ENCODE measurements around the gene ADM2. TPM values are rescaled to one million over a fixed set of nuclear protein-coding genes. Genes with fewer than 3 reads are reported as not detected.

ADM2 gene
- total and polyA plus RNA-seq, 2 of the 13 experiments (the other 11 are each of a cell fraction or from before 2014, with no cell fraction given) = 1.2 to 3.0 TPM

- TF ChIP-seq ZNF609 (CRISPR knock-in tag; IDR thresholded peaks at IDR 0.05; ENCODE audit: borderline replicate concordance) (no peak), REXO4 (CRISPR knock-in tag; IDR thresholded peaks at IDR 0.05; ENCODE audit: borderline replicate concordance) (0 out of 2 replicates have a peak, but pooled peaks have one; percentile 12), CHCHD3 (CRISPR knock-in tag; IDR thresholded peaks at IDR 0.05) (peak; percentile 31; the same call in 1 of the 2 replicates), PITX1 (CRISPR knock-in tag; IDR thresholded peaks at IDR 0.05) (peak; percentile 53)
These were observed 48.1 kb downstream of the ADM2 start (continued) for GRCh38 chr22:50529416-50529896.

DNA sequence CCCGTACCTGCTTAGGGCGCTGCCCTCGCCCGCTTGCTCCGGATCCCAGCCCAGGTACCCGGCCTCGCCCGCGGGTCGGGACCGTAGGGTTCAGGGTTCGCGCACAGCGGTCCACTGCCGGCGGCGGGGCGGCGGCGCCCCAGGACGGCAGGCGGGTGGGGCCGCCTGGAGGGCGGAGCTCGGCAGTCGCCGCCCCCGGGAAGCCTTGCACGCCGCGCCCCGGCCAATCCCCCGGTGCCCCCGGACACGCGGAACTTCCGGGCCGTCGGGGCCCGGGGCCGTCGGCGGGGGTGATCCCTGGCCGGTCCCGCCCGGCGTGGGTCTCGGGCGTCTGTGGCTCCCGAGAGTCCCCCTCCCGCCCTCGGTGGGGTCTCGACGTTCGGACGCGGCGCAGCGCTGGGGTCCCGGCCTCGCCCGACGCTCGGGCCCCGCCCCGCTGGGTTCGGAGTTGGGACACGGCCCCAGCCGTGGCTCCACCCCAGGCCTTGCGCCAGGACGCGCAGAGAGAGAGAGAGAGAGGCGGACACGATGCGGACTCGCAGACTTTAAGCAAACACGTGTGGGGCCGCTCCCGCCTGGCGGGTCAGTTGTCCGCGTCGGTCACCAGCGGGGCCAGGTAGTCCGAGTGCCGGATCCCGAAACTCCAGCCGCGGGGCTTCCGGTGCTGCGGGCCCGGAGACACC lies 48.7 kb downstream of the ADM2 start, which contains the start of gene TYMP:
TYMP (minus strand) TSS at position 116 of the 683 bp plus-strand sequence. CDS start 303 bp downstream, outside the sequence.
- TSS peak; percentile 21 for BruUV-seq (replicated peaks)
- FAIRE-seq (no peak), DNase-seq (ENCODE audit: low spot score) (peak; percentile 74), ATAC-seq (peak; percentile 39)
- peaks cover 74% of the 10 kb centered on the region for H3K4me1 ChIP-seq (ENCODE audit: insufficient read depth, low read length)
- H3K4me3 ChIP-seq (replicated peaks in 1 of 3; ENCODE audit: insufficient read depth in 1 of 3, low read depth in 2 of 3, low read length in 3 of 3) = peak within 1 kb of the TSS; percentile 58 to 83 (median 74); a peak in 5 of 6 replicates
- 4% methylated on average over 10 of the region's 92 CpGs for WGBS (ENCODE audit: low lambda C conversion rate)
- H3K27me3 ChIP-seq (ENCODE audit: control insufficient read depth in 1 of 2, insufficient read depth in 2 of 2, low read length in 2 of 2) = 0 out of 5 replicates have a peak, but pooled peaks cover 0 to 6% of the 10 kb centered on the region in 2 experiments
- intact Hi-C loops (cut with micrococcal nuclease; ENCODE audit: unreplicated experiment) (loop anchor here (5.0 kb wide), 1 partner anchor 32 kb away; the partner anchor contains the start of gene SYCE3), in situ Hi-C loops (cut with HindIII; ENCODE audit: extremely low pct_ligation_motif_present, low pct_unique_long_range_greater_than_20kb) (loop anchor here (5.0 kb wide), 1 partner anchor 37 kb away; no protein-coding TSS in a partner anchor)
- H4K20me1 ChIP-seq (ENCODE audit: insufficient read depth, low read length) = no peaks in the 10 kb centered on the region
- ChIA-PET CTCF (ENCODE audit: low intra/inter-chr PET ratio, low total read pairs) (no interaction called here), POLR2A (interaction anchor here (1.0 to 1.9 kb wide), 10 partner anchors 8 to 170 kb away, joined by 3 to 10 read pairs (median 4); partner anchors contain the start of genes CHKB, KLHDC7B, LMF2 and NCAPH2)
- no peaks in the 10 kb centered on the region for H3K36me3 ChIP-seq (replicated peaks in 1 of 2; ENCODE audit: control insufficient read depth in 1 of 2, insufficient read depth in 2 of 2, low read length in 2 of 2)
- peak within 1 kb of the TSS; percentile 84 for H3K4me2 ChIP-seq (ENCODE audit: low read depth, low read length)
- H3K9me3 ChIP-seq (ENCODE audit: low read length) = no peaks in the 10 kb centered on the region
- peaks cover 3% of the 10 kb centered on the region for H3K79me2 ChIP-seq (ENCODE audit: insufficient read depth, low read length)
- H3K27ac ChIP-seq (ENCODE audit: extremely low read length, insufficient read depth, low read length) = peak within 1 kb of the TSS; percentile 74
- H3K9ac ChIP-seq (ENCODE audit: insufficient read depth, low read depth, low read length) = peak within 1 kb of the TSS; percentile 73
- no peak within 1 kb of the TSS for H2AFZ ChIP-seq (ENCODE audit: low read length)
- TF ChIP-seq ARNT (IDR thresholded peaks at IDR 0.05) (no peak), ZKSCAN5 (CRISPR knock-in tag; IDR thresholded peaks at IDR 0.05) (no peak), ZBTB8A (CRISPR knock-in tag; IDR thresholded peaks at IDR 0.05; ENCODE audit: borderline replicate concordance, low read depth) (no peak), ZNF644 (CRISPR knock-in tag; IDR thresholded peaks at IDR 0.05; ENCODE audit: low read depth) (no peak), ATF1 (CRISPR knock-in tag; IDR thresholded peaks at IDR 0.05) (no peak), ZNF24 (IDR thresholded peaks at IDR 0.05) (no peak), MEIS1 (CRISPR knock-in tag; IDR thresholded peaks at IDR 0.05; ENCODE audit: borderline replicate concordance) (no peak), ZNF691 (CRISPR knock-in tag; IDR thresholded peaks at IDR 0.05; ENCODE audit: borderline replicate concordance, low read depth) (peak; percentile 69; the same call in 1 of the 2 replicates), SAP130 (CRISPR knock-in tag; IDR thresholded peaks at IDR 0.05; ENCODE audit: low read depth) (peak; percentile 71), NFIC (IDR thresholded peaks at IDR 0.05; ENCODE audit: low read length) (no peak; the same call in 1 of the 2 replicates), POLR2AphosphoS5 (IDR thresholded peaks at IDR 0.05; ENCODE audit: low read depth, low read length) (peak; percentile 40)
- TF ChIP-seq, protein P1, sequence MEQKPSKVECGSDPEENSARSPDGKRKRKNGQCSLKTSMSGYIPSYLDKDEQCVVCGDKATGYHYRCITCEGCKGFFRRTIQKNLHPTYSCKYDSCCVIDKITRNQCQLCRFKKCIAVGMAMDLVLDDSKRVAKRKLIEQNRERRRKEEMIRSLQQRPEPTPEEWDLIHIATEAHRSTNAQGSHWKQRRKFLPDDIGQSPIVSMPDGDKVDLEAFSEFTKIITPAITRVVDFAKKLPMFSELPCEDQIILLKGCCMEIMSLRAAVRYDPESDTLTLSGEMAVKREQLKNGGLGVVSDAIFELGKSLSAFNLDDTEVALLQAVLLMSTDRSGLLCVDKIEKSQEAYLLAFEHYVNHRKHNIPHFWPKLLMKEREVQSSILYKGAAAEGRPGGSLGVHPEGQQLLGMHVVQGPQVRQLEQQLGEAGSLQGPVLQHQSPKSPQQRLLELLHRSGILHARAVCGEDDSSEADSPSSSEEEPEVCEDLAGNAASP (CRISPR knock-in tag; IDR thresholded peaks at IDR 0.05; ENCODE audit: borderline replicate concordance) = 0 out of 2 replicates have a peak, but pooled peaks have one; percentile 47

All from HepG2 (cell line).